Activated CD8-positive, alpha-beta T cell treated with anti-CD3 and anti-CD28 coated beads, Interleukin-2, amount 10 ng/mL, durations not matched to agents 7 days and 5 days (primary cell): ENCODE results near the gene GDF11. TPM values are rescaled to one million over a fixed set of nuclear protein-coding genes. Genes with fewer than 3 reads are reported as not detected.
A peak's percentile ranks its signal among the peaks of the same experiment; 100 is the strongest.

Experiments used
- ATAC-seq: fragments of 150-1000 bp; cut with Tn5 transposase; one replicate; pipeline ENCODE4 v1.10.0; 2021; ENCODE audit warnings: moderate library complexity
- CTCF ChIA-PET: fragments of 350-600 bp; sonication (Branson Sonifier 250); formaldehyde crosslinking; loops from one replicate; lab custom pipeline; 2021; ENCODE audit warnings: antibody characterized with exemption; lab: Charles Lee
- POLR2A ChIA-PET: fragments of 350-600 bp; sonication (Branson Sonifier 250); formaldehyde crosslinking; loops from one replicate; lab custom pipeline; 2021; ENCODE audit warnings: antibody characterized with exemption; lab: Charles Lee
- DNase-seq: peaks from one replicate; pipeline ENCODE4 v3.0.0-alpha.2; 2020
- H3K27ac Mint-ChIP-seq: one replicate; pipeline ENCODE4 v1.8.0; 2021; ENCODE audit warnings: mild to moderate bottlenecking, mixed read lengths
- H3K27me3 Mint-ChIP-seq: one replicate; pipeline ENCODE4 v1.8.0; 2021; ENCODE audit warnings: low read depth, mixed read lengths
- H3K36me3 Mint-ChIP-seq: one replicate; pipeline ENCODE4 v1.8.0; 2021; ENCODE audit warnings: low read depth, mixed read lengths
- H3K4me1 Mint-ChIP-seq: one replicate; pipeline ENCODE4 v1.8.0; 2021; ENCODE audit warnings: low read depth, mixed read lengths
- H3K4me3 Mint-ChIP-seq: one replicate; pipeline ENCODE4 v1.8.0; 2021; ENCODE audit warnings: mild to moderate bottlenecking, mixed read lengths
- H3K9me3 Mint-ChIP-seq: one replicate; pipeline ENCODE4 v1.8.0; 2022; ENCODE audit warnings: mixed read lengths; ENCODE audit not compliant: insufficient read depth
- total RNA-seq, 2 experiments: library from RNA; stranded (reverse); gene quantifications; one replicate each; pipeline ENCODE4 v1.2.3, GENCODE V29; 2021

GDF11 gene
- total RNA-seq, 2 experiments from 2014 or later, result 12.4 to 13.9 TPM

GRCh38 chr12:55767156-55767555, 24.2 kb downstream of the GDF11 start:
- no peak overlapping the region for H3K4me3 Mint-ChIP-seq
- POLR2A ChIA-PET, result interaction anchor here (0.6 kb wide), 1 partner anchor 21 kb away, joined by 3 read pairs; no protein-coding TSS in a partner anchor
- H3K36me3 Mint-ChIP-seq, result peaks cover 26% of the 10 kb centered on the region
- H3K27ac Mint-ChIP-seq, result no peak overlapping the region
- DNase-seq, result no peak
- peaks cover under 1% of the 10 kb centered on the region for H3K4me1 Mint-ChIP-seq
- CTCF ChIA-PET, result interaction anchor here (1.0 to 2.5 kb wide), 3 partner anchors 10 to 207 kb away, joined by 4 to 8 read pairs (median 8); partner anchors contain the start of gene RAB5B
- no peaks in the 10 kb centered on the region for H3K27me3 Mint-ChIP-seq
- no peak for ATAC-seq
- no peaks in the 10 kb centered on the region for H3K9me3 Mint-ChIP-seq

- H3K4me3 Mint-ChIP-seq, result no peak overlapping the region
- no peaks in the 10 kb centered on the region for H3K9me3 Mint-ChIP-seq
- no peaks in the 10 kb centered on the region for H3K27me3 Mint-ChIP-seq
- no peak for ATAC-seq
- DNase-seq, result no peak
- H3K36me3 Mint-ChIP-seq, result peaks cover 26% of the 10 kb centered on the region
- H3K4me1 Mint-ChIP-seq, result peaks cover 3% of the 10 kb centered on the region
- POLR2A ChIA-PET, result interaction anchor here (0.8 to 1.6 kb wide), 3 partner anchors 10 to 462 kb away, joined by 3 read pairs; no protein-coding TSS in a partner anchor
- CTCF ChIA-PET, result interaction anchor here (1.1 to 3.3 kb wide), 5 partner anchors 14 to 34 kb away, joined by 3 to 15 read pairs (median 4); no protein-coding TSS in a partner anchor
- no peak overlapping the region for H3K27ac Mint-ChIP-seq
Measured at GRCh38 chr12:55771736-55772135, 28.8 kb downstream of the GDF11 start.

GRCh38 chr12:55777856-55778255, 34.9 kb downstream of the GDF11 start:
- no peak for ATAC-seq
- peaks cover 46% of the 10 kb centered on the region for H3K36me3 Mint-ChIP-seq
- H3K4me1 Mint-ChIP-seq, result peaks cover 10% of the 10 kb centered on the region
- H3K27me3 Mint-ChIP-seq, result no peaks in the 10 kb centered on the region
- POLR2A ChIA-PET, result interaction anchor here (0.6 kb wide), 1 partner anchor 153 kb away, joined by 3 read pairs; no protein-coding TSS in a partner anchor
- H3K27ac Mint-ChIP-seq, result no peak overlapping the region
- no peak for DNase-seq
- no peak overlapping the region for H3K4me3 Mint-ChIP-seq
- no peaks in the 10 kb centered on the region for H3K9me3 Mint-ChIP-seq
- CTCF ChIA-PET, result interaction anchor here (2.3 kb wide), 1 partner anchor 40 kb away, joined by 8 read pairs; no protein-coding TSS in a partner anchor

- H3K27ac Mint-ChIP-seq, result peak overlapping the region; percentile 39
- H3K27me3 Mint-ChIP-seq, result no peaks in the 10 kb centered on the region
- ChIA-PET CTCF (interaction anchor here (0.9 to 3.5 kb wide), 5 partner anchors 13 to 159 kb away, joined by 3 to 15 read pairs (median 3); no protein-coding TSS in a partner anchor), POLR2A (interaction anchor here (0.6 kb wide), 1 partner anchor 1939 kb away, joined by 3 read pairs; no protein-coding TSS in a partner anchor)
- DNase-seq (no peak), ATAC-seq (no peak)
- peaks cover 10% of the 10 kb centered on the region for H3K4me1 Mint-ChIP-seq
- H3K36me3 Mint-ChIP-seq, result peaks cover 52% of the 10 kb centered on the region
- no peaks in the 10 kb centered on the region for H3K9me3 Mint-ChIP-seq
- H3K4me3 Mint-ChIP-seq, result no peak overlapping the region
Measured at GRCh38 chr12:55780685-55781084, 37.8 kb downstream of the GDF11 start.

- ATAC-seq (no peak), DNase-seq (no peak)
- Mint-ChIP-seq H3K4me3 (no peak overlapping the region), H3K36me3 (peaks cover 53% of the 10 kb centered on the region), H3K9me3 (no peaks in the 10 kb centered on the region), H3K27me3 (no peaks in the 10 kb centered on the region), H3K27ac (no peak overlapping the region), H3K4me1 (no peaks in the 10 kb centered on the region)
- ChIA-PET POLR2A (interaction anchor here (1.2 kb wide), 1 partner anchor 45 kb away, joined by 3 read pairs; the partner anchor contains the start of gene GDF11), CTCF (interaction anchor here (1.0 to 1.5 kb wide), 4 partner anchors 9 to 50 kb away, joined by 3 to 4 read pairs (median 3); no protein-coding TSS in a partner anchor)
Measured at GRCh38 chr12:55788546-55788945, 45.6 kb downstream of the GDF11 start.

GRCh38 chr12:55789171-55789570, 46.2 kb downstream of the GDF11 start:
- Mint-ChIP-seq H3K4me1 (no peaks in the 10 kb centered on the region), H3K36me3 (peaks cover 51% of the 10 kb centered on the region), H3K27ac (no peak overlapping the region), H3K4me3 (no peak overlapping the region), H3K9me3 (no peaks in the 10 kb centered on the region), H3K27me3 (no peaks in the 10 kb centered on the region)
- ATAC-seq (no peak), DNase-seq (no peak)
- ChIA-PET CTCF (interaction anchor here (1.0 to 1.5 kb wide), 4 partner anchors 8 to 51 kb away, joined by 3 to 4 read pairs (median 3); no protein-coding TSS in a partner anchor), POLR2A (interaction anchor here (1.2 kb wide), 1 partner anchor 46 kb away, joined by 3 read pairs; the partner anchor contains the start of gene GDF11)

GRCh38 chr12:55789893-55790292, 47.0 kb downstream of the GDF11 start:
- no peaks in the 10 kb centered on the region for H3K4me1 Mint-ChIP-seq
- no peak overlapping the region for H3K4me3 Mint-ChIP-seq
- DNase-seq (no peak), ATAC-seq (no peak)
- CTCF ChIA-PET, result no interaction called here
- H3K27ac Mint-ChIP-seq, result no peak overlapping the region
- peaks cover 55% of the 10 kb centered on the region for H3K36me3 Mint-ChIP-seq
- H3K9me3 Mint-ChIP-seq, result no peaks in the 10 kb centered on the region
- H3K27me3 Mint-ChIP-seq, result no peaks in the 10 kb centered on the region
- POLR2A ChIA-PET, result no interaction called here

GRCh38 chr12:55795950-55796349, 53.0 kb downstream of the GDF11 start:
- no peaks in the 10 kb centered on the region for H3K27me3 Mint-ChIP-seq
- H3K27ac Mint-ChIP-seq, result no peak overlapping the region
- POLR2A ChIA-PET, result no interaction called here

GRCh38 chr12:55797068-55797467, 54.1 kb downstream of the GDF11 start:
- Mint-ChIP-seq H3K27ac (no peak overlapping the region), H3K27me3 (no peaks in the 10 kb centered on the region), H3K36me3 (peaks cover 57% of the 10 kb centered on the region), H3K9me3 (no peaks in the 10 kb centered on the region), H3K4me3 (no peak overlapping the region), H3K4me1 (peaks cover 12% of the 10 kb centered on the region)
- no peak for DNase-seq
- ChIA-PET POLR2A (interaction anchor here (0.5 kb wide), 1 partner anchor 100 kb away, joined by 3 read pairs; no protein-coding TSS in a partner anchor), CTCF (interaction anchor here (0.8 to 7.4 kb wide), 19 partner anchors 8 to 199 kb away, joined by 3 to 114 read pairs (median 5); partner anchors contain the start of genes DNAJC14, ORMDL2 and SARNP)
- no peak for ATAC-seq

More at GRCh38 chr12:55795950-55796349, 53.0 kb downstream of the GDF11 start:
- ATAC-seq, result no peak
- CTCF ChIA-PET, result interaction anchor here (0.7 to 7.4 kb wide), 15 partner anchors 11 to 143 kb away, joined by 3 to 114 read pairs (median 5); partner anchors contain the start of genes DNAJC14, ORMDL2 and SARNP
- Mint-ChIP-seq H3K4me1 (peaks cover 12% of the 10 kb centered on the region), H3K9me3 (no peaks in the 10 kb centered on the region), H3K36me3 (peaks cover 54% of the 10 kb centered on the region), H3K4me3 (no peak overlapping the region)
- DNase-seq, result no peak

- Mint-ChIP-seq H3K27ac (no peak overlapping the region), H3K4me1 (peaks cover 12% of the 10 kb centered on the region), H3K27me3 (no peaks in the 10 kb centered on the region), H3K36me3 (peaks cover 59% of the 10 kb centered on the region), H3K4me3 (no peak overlapping the region), H3K9me3 (no peaks in the 10 kb centered on the region)
- ATAC-seq (no peak), DNase-seq (no peak)
- POLR2A ChIA-PET, result no interaction called here
- CTCF ChIA-PET, result interaction anchor here (0.8 to 7.4 kb wide), 15 partner anchors 9 to 199 kb away, joined by 3 to 114 read pairs (median 5); partner anchors contain the start of genes DNAJC14, ORMDL2 and SARNP
Measured at GRCh38 chr12:55797550-55797949, 54.6 kb downstream of the GDF11 start.
